ENCODE results near the gene DENND1A. TPM values are rescaled to one million over a fixed set of nuclear protein-coding genes. Genes with fewer than 3 reads are reported as not detected.

The DENND1A gene
- total RNA-seq, 1 donor from 2014 or later: 26.1 TPM

- DNase-seq (ENCODE audit: low spot score) (no peak), ATAC-seq (no peak)
- intact Hi-C loops (cut with DNase I): no loop called here
Measured at GRCh38 chr9:123796094-123796493, 133.8 kb downstream of the DENND1A start.

GRCh38 chr9:123795336-123795735 is 134.6 kb downstream of the DENND1A start:
- intact Hi-C loops (cut with DNase I): no loop called here
- no peak for DNase-seq (ENCODE audit: low spot score)
- no peak for ATAC-seq

GRCh38 chr9:123792501-123792900 is 137.4 kb downstream of the DENND1A start:
- no peak for DNase-seq (ENCODE audit: low spot score)
- intact Hi-C loops (cut with DNase I): no loop called here

GRCh38 chr9:123789554-123790292 is 140.2 kb downstream of the DENND1A start:
- no peak for ATAC-seq
- DNase-seq (ENCODE audit: low spot score): no peak
- intact Hi-C loops (cut with DNase I): no loop called here

More at GRCh38 chr9:123792501-123792900, 137.4 kb downstream of the DENND1A start:
- ATAC-seq: no peak

GRCh38 chr9:123787416-123787815 is 142.5 kb downstream of the DENND1A start:
- ATAC-seq: no peak
- intact Hi-C loops (cut with DNase I): no loop called here
- DNase-seq (ENCODE audit: low spot score): no peak

- ATAC-seq (no peak), DNase-seq (ENCODE audit: low spot score) (no peak)
- intact Hi-C loops (cut with DNase I): no loop called here
Measured at GRCh38 chr9:123784518-123784917, 145.4 kb downstream of the DENND1A start.

GRCh38 chr9:123778232-123778902 is 151.6 kb downstream of the DENND1A start:
- intact Hi-C loops (cut with DNase I): no loop called here
- ATAC-seq: no peak

GRCh38 chr9:123776708-123777537 is 153.0 kb downstream of the DENND1A start:
- no peak for ATAC-seq
- intact Hi-C loops (cut with DNase I): no loop called here
- no peak for DNase-seq (ENCODE audit: low spot score)

More at GRCh38 chr9:123778232-123778902, 151.6 kb downstream of the DENND1A start:
- no peak for DNase-seq (ENCODE audit: low spot score)

GRCh38 chr9:123775289-123776284 is 154.3 kb downstream of the DENND1A start:
- DNase-seq (ENCODE audit: low spot score) (no peak), ATAC-seq (no peak)
- intact Hi-C loops (cut with DNase I): no loop called here

GRCh38 chr9:123773783-123774182 is 156.1 kb downstream of the DENND1A start:
- intact Hi-C loops (cut with DNase I): no loop called here
- ATAC-seq (no peak), DNase-seq (ENCODE audit: low spot score) (no peak)

- no peak for ATAC-seq
- no peak for DNase-seq (ENCODE audit: low spot score)
- intact Hi-C loops (cut with DNase I): no loop called here
Measured at GRCh38 chr9:123772967-123773366, 157.0 kb downstream of the DENND1A start.

- DNase-seq (ENCODE audit: low spot score) (no peak), ATAC-seq (no peak)
- intact Hi-C loops (cut with DNase I): no loop called here
Measured at GRCh38 chr9:123772374-123772773, 157.6 kb downstream of the DENND1A start.

GRCh38 chr9:123771690-123772089 is 158.2 kb downstream of the DENND1A start:
- DNase-seq (ENCODE audit: low spot score): no peak
- intact Hi-C loops (cut with DNase I): no loop called here
- no peak for ATAC-seq

- ATAC-seq (no peak), DNase-seq (ENCODE audit: low spot score) (no peak)
- intact Hi-C loops (cut with DNase I): no loop called here
Measured at GRCh38 chr9:123769719-123770118, 160.2 kb downstream of the DENND1A start.

- no peak for DNase-seq (ENCODE audit: low spot score)
- intact Hi-C loops (cut with DNase I): no loop called here
- no peak for ATAC-seq
Measured at GRCh38 chr9:123763910-123764588, 165.9 kb downstream of the DENND1A start.

GRCh38 chr9:123761905-123762605 is 167.9 kb downstream of the DENND1A start:
- DNase-seq (ENCODE audit: low spot score) (no peak), ATAC-seq (no peak)
- intact Hi-C loops (cut with DNase I): no loop called here

- ATAC-seq: no peak
- intact Hi-C loops (cut with DNase I): no loop called here
- DNase-seq (ENCODE audit: low spot score): no peak
Measured at GRCh38 chr9:123757960-123758359, 172.0 kb downstream of the DENND1A start.
